Measurements from ENCODE around the gene KLHL8.
"Not testable (repeated sequence)": the region's sequence is repeated elsewhere in the genome, so short reads cannot be mapped to it uniquely, and the experiment has no call there.

Gene KLHL8

GRCh38 chr4:87228262-87228860, 7.9 kb upstream of the KLHL8 start:
- no peak for DNase-seq (ENCODE audit: low read depth)

- no peak for DNase-seq (ENCODE audit: low read depth)
Observed at GRCh38 chr4:87227751-87228151, 7.3 kb upstream of the KLHL8 start.

GRCh38 chr4:87225936-87226335, 5.5 kb upstream of the KLHL8 start:
- no peak for DNase-seq (ENCODE audit: low read depth)

GRCh38 chr4:87224141-87224923, 3.9 kb upstream of the KLHL8 start:
- no peak for DNase-seq (ENCODE audit: low read depth)

GRCh38 chr4:87219632-87220093, 755 bp downstream of the KLHL8 start:
- DNase-seq (ENCODE audit: low read depth): peak; percentile 37

GRCh38 chr4:87217235-87217763, 3.1 kb downstream of the KLHL8 start:
- not testable (repeated sequence) for DNase-seq (ENCODE audit: low read depth)

GRCh38 chr4:87216469-87216868, 3.9 kb downstream of the KLHL8 start:
- no peak for DNase-seq (ENCODE audit: low read depth)

GRCh38 chr4:87213421-87214075, 6.9 kb downstream of the KLHL8 start:
- no peak for DNase-seq (ENCODE audit: low read depth)

GRCh38 chr4:87211249-87211952, 9.0 kb downstream of the KLHL8 start:
- no peak for DNase-seq (ENCODE audit: low read depth)

- DNase-seq (ENCODE audit: low read depth): no peak
Observed at GRCh38 chr4:87209696-87210095, 10.7 kb downstream of the KLHL8 start.

- no peak for DNase-seq (ENCODE audit: low read depth)
Observed at GRCh38 chr4:87209182-87209581, 11.2 kb downstream of the KLHL8 start.

GRCh38 chr4:87204559-87204958, 15.9 kb downstream of the KLHL8 start:
- DNase-seq (ENCODE audit: low read depth): no peak

- no peak for DNase-seq (ENCODE audit: low read depth)
Observed at GRCh38 chr4:87196927-87197326, 23.5 kb downstream of the KLHL8 start.

- DNase-seq (ENCODE audit: low read depth): no peak
Observed at GRCh38 chr4:87196146-87196545, 24.3 kb downstream of the KLHL8 start.

GRCh38 chr4:87193958-87194675, 26.3 kb downstream of the KLHL8 start:
- no peak for DNase-seq (ENCODE audit: low read depth)

GRCh38 chr4:87192145-87192919, 28.1 kb downstream of the KLHL8 start:
- no peak for DNase-seq (ENCODE audit: low read depth)

GRCh38 chr4:87188932-87189331, 31.5 kb downstream of the KLHL8 start:
- no peak for DNase-seq (ENCODE audit: low read depth)

GRCh38 chr4:87188048-87188447, 32.4 kb downstream of the KLHL8 start:
- no peak for DNase-seq (ENCODE audit: low read depth)

GRCh38 chr4:87185146-87185870, 35.1 kb downstream of the KLHL8 start:
- no peak for DNase-seq (ENCODE audit: low read depth)

GRCh38 chr4:87180767-87181166, 39.7 kb downstream of the KLHL8 start:
- DNase-seq (ENCODE audit: low read depth): no peak

Measured in activated T-helper 9 cell treated with anti-CD3 and anti-CD28 coated beads, Interleukin-2, amount 50 U/mL, for 16 hours (primary cell).